H1 (cell line): ENCODE measurements around the gene RNASET2. TPM values are rescaled to one million over a fixed set of nuclear protein-coding genes. Genes with fewer than 3 reads are reported as not detected.

Experiments
- CTCF ChIA-PET: fragments of 300-600 bp; sonication (Branson Sonifier 250); formaldehyde crosslinking; loops from one replicate; lab custom pipeline; 2021; ENCODE audit not compliant: partially characterized antibody; lab: Charles Lee
- POLR2A ChIA-PET: fragments of 300-600 bp; sonication (Branson Sonifier 250); formaldehyde crosslinking; loops from one replicate; lab custom pipeline; 2021; ENCODE audit warnings: inconsistent platforms; ENCODE audit not compliant: partially characterized antibody; lab: Charles Lee
- DNase-seq, 2 experiments: peaks; one replicate each; pipeline versions ENCODE4 v3.0.0 to v3.0.0-alpha.2; 2010 to 2022; ENCODE audit warnings: low spot score in 2 of 2, low read depth in 1 of 2, mixed read lengths in 1 of 2
- FAIRE-seq: peaks from 2 replicates; lab custom pipeline; 2011; peaks lifted over from hg19 to GRCh38; lab: Jason Lieb, UNC
- H2AFZ ChIP-seq: 2 replicates; pipeline ENCODE4 v1.8.1; 2012; ENCODE audit warnings: low read length, inconsistent platforms
- H2AK5ac ChIP-seq: 2 replicates; pipeline ENCODE4 v1.6.1; 2013; ENCODE audit warnings: low read depth, low read length
- H2BK120ac ChIP-seq: replicated peaks from 2 replicates; pipeline ENCODE3; 2013; ENCODE audit warnings: low read depth, low read length, inconsistent platforms
- H2BK12ac ChIP-seq: 2 replicates; pipeline ENCODE4 v1.6.1; 2013; ENCODE audit warnings: low read depth, low read length
- H2BK15ac ChIP-seq: 2 replicates; pipeline ENCODE4 v1.6.1; 2013; ENCODE audit warnings: low read length
- H2BK20ac ChIP-seq: 2 replicates; pipeline ENCODE4 v1.6.1; 2013; ENCODE audit warnings: low read length
- H2BK5ac ChIP-seq: 2 replicates; pipeline ENCODE4 v1.6.1; 2013; ENCODE audit warnings: low read depth, low read length
- H3K14ac ChIP-seq: 2 replicates; pipeline ENCODE4 v1.6.1; 2013; ENCODE audit warnings: inconsistent platforms; ENCODE audit not compliant: insufficient read length
- H3K18ac ChIP-seq: 2 replicates; pipeline ENCODE4 v1.6.1; 2013; ENCODE audit warnings: low read length; ENCODE audit errors: extremely low read depth
- H3K23ac ChIP-seq: 2 replicates; pipeline ENCODE4 v1.6.1; 2013; ENCODE audit warnings: inconsistent platforms; ENCODE audit not compliant: insufficient read length
- H3K23me2 ChIP-seq: 2 replicates; pipeline ENCODE4 v1.6.1; 2013; ENCODE audit warnings: low read depth, low read length
- H3K27ac ChIP-seq: 2 replicates; pipeline ENCODE4 v1.6.1; 2011; ENCODE audit warnings: low read depth, low read length, inconsistent platforms
- H3K27me3 ChIP-seq, 4 experiments: replicated peaks in 1 of 4; 1 replicate in 1 of 4; 2 replicates in 3 of 4; pipeline versions ENCODE4 v1.6.1 to v1.8.1; 2011 to 2013; ENCODE audit warnings: low read length in 3 of 4, mild to moderate bottlenecking in 3 of 4, inconsistent platforms in 2 of 4, mixed read lengths in 2 of 4, moderate library complexity in 1 of 4; ENCODE audit not compliant: control insufficient read depth in 3 of 4, insufficient read depth in 3 of 4; ENCODE audit errors: extremely low read depth in 1 of 4
- H3K36me3 ChIP-seq, 4 experiments: 2 replicates each; pipeline versions ENCODE4 v1.6.1 to v1.8.1; 2011 to 2013; ENCODE audit warnings: mild to moderate bottlenecking in 4 of 4, low read length in 3 of 4, moderate library complexity in 2 of 4, control low read depth in 1 of 4, inconsistent platforms in 1 of 4; ENCODE audit not compliant: insufficient read depth in 4 of 4, control insufficient read depth in 2 of 4
- H3K4ac ChIP-seq: replicated peaks from 2 replicates; pipeline ENCODE3; 2013; ENCODE audit warnings: low read length, low read depth, mixed read lengths, inconsistent platforms; ENCODE audit not compliant: insufficient read length
- H3K4me1 ChIP-seq, 4 experiments: replicated peaks in 1 of 4; 1 replicate in 1 of 4; 2 replicates in 3 of 4; pipeline versions ENCODE4 v1.6.1 to v1.8.1; 2011 to 2013; ENCODE audit warnings: low read length in 3 of 4, inconsistent platforms in 2 of 4, mixed read lengths in 1 of 4; ENCODE audit not compliant: insufficient read depth in 4 of 4, control insufficient read depth in 3 of 4
- H3K4me2 ChIP-seq, 2 experiments: 2 replicates each; pipeline versions ENCODE4 v1.6.1 to v1.8.1; 2011 to 2013; ENCODE audit warnings: low read depth in 2 of 2, low read length in 2 of 2, control low read depth in 1 of 2, inconsistent platforms in 1 of 2, mild to moderate bottlenecking in 1 of 2; ENCODE audit not compliant: insufficient read depth in 1 of 2
- H3K4me3 ChIP-seq, 4 experiments: fragments of 200-600, 300-600 bp in 1 of 4; sonication (generic), shearing (Covaris generic), sonication (Bioruptor Twin) in 1 of 4; 2 replicates each; pipeline versions ENCODE4 v1.5.1 to v1.8.1; 2011 to 2016; ENCODE audit warnings: low read length in 4 of 4, low read depth in 3 of 4, control low read depth in 2 of 4, inconsistent platforms in 2 of 4, mild to moderate bottlenecking in 2 of 4, mixed read lengths in 1 of 4, moderate library complexity in 1 of 4; ENCODE audit not compliant: insufficient read depth in 2 of 4; ENCODE audit errors: extremely low read depth in 1 of 4
- H3K56ac ChIP-seq: replicated peaks from 2 replicates; pipeline ENCODE3; 2013; ENCODE audit warnings: low read depth, mild to moderate bottlenecking, mixed read lengths, low read length, inconsistent platforms; ENCODE audit not compliant: insufficient read length
- H3K79me1 ChIP-seq: 2 replicates; pipeline ENCODE4 v1.6.1; 2013; ENCODE audit warnings: low read depth, low read length, control low read depth
- H3K79me2 ChIP-seq, 2 experiments: 2 replicates each; pipeline versions ENCODE4 v1.6.1 to v1.8.1; 2012 to 2013; ENCODE audit warnings: low read length in 2 of 2, mild to moderate bottlenecking in 2 of 2, inconsistent platforms in 1 of 2; ENCODE audit not compliant: insufficient read depth in 2 of 2, control insufficient read depth in 1 of 2
- H3K9ac ChIP-seq, 4 experiments: replicated peaks in 1 of 4; 1 replicate in 1 of 4; 2 replicates in 3 of 4; pipeline versions ENCODE4 v1.6.1 to v1.8.1; 2011 to 2013; ENCODE audit warnings: low read depth in 3 of 4, low read length in 3 of 4, control low read depth in 2 of 4, mild to moderate bottlenecking in 2 of 4, moderate library complexity in 2 of 4, inconsistent platforms in 1 of 4; ENCODE audit errors: extremely low read depth in 1 of 4
- H3K9me3 ChIP-seq, 2 experiments: 2 replicates each; pipeline versions ENCODE4 v1.6.1 to v1.8.1; 2012 to 2013; ENCODE audit warnings: mild to moderate bottlenecking in 2 of 2, moderate library complexity in 2 of 2, control low read depth in 1 of 2, inconsistent platforms in 1 of 2, low read depth in 1 of 2, low read length in 1 of 2, mixed read lengths in 1 of 2; ENCODE audit not compliant: insufficient read depth in 2 of 2
- H4K20me1 ChIP-seq, 2 experiments: replicated peaks in 1 of 2; 2 replicates each; pipeline versions ENCODE3 to v1.8.1; 2011 to 2013; ENCODE audit warnings: inconsistent platforms in 2 of 2, low read length in 2 of 2, mild to moderate bottlenecking in 1 of 2; ENCODE audit not compliant: insufficient read depth in 2 of 2, control insufficient read depth in 1 of 2
- H4K5ac ChIP-seq: 2 replicates; pipeline ENCODE4 v1.6.1; 2013; ENCODE audit warnings: low read length, low read depth, mixed read lengths, inconsistent platforms; ENCODE audit not compliant: insufficient read length
- H4K8ac ChIP-seq: 2 replicates; pipeline ENCODE4 v1.8.0; 2013; ENCODE audit warnings: mild to moderate bottlenecking, moderate library complexity, low read length, inconsistent platforms; ENCODE audit not compliant: insufficient read depth; ENCODE audit errors: extremely low read depth
- H4K91ac ChIP-seq: replicated peaks from 2 replicates; pipeline ENCODE3; 2013; ENCODE audit warnings: low read length, mixed read lengths, inconsistent platforms; ENCODE audit not compliant: insufficient read length
- FOSL1 ChIP-seq: IDR thresholded peaks from 2 replicates; pipeline ENCODE4 v1.6.1; 2011; ENCODE audit warnings: mild to moderate bottlenecking, low read depth, low read length, moderate library complexity; ENCODE audit not compliant: insufficient read depth
- HDAC2 ChIP-seq, 2 experiments: fragments of 300-600 bp in 1 of 2; sonication (generic) in 1 of 2; IDR thresholded peaks; 2 replicates each; pipeline ENCODE4 v1.6.1; 2011 to 2012; ENCODE audit warnings: low read depth in 2 of 2, low read length in 2 of 2, mild to moderate bottlenecking in 2 of 2, moderate library complexity in 2 of 2, borderline replicate concordance in 1 of 2, inconsistent platforms in 1 of 2
- NANOG ChIP-seq: IDR thresholded peaks from 2 replicates; pipeline ENCODE4 v1.6.1; 2011; ENCODE audit warnings: low read length, low read depth, mild to moderate bottlenecking, inconsistent platforms; ENCODE audit not compliant: insufficient read depth, poor library complexity, severe bottlenecking
- TAF7 ChIP-seq: optimal IDR thresholded peaks from 2 replicates; pipeline ENCODE3; 2011; ENCODE audit warnings: low read depth, mild to moderate bottlenecking, inconsistent platforms, low read length, moderate library complexity, borderline replicate concordance
- YY1 ChIP-seq: IDR thresholded peaks from 2 replicates; pipeline ENCODE4 v1.6.1; 2011; ENCODE audit warnings: low read depth, mild to moderate bottlenecking, low read length
- WGBS, 2 experiments: shearing (Covaris generic) in 1 of 2; methylation state at CpG; one replicate each; pipeline versions ENCODE4 v1.1.6 to v1.1.7; 2013 to 2015; ENCODE audit warnings: low lambda C conversion rate in 2 of 2, mixed read lengths in 2 of 2, inconsistent platforms in 1 of 2, low coverage in 1 of 2, missing lambda C conversion rate in 1 of 2; ENCODE audit not compliant: insufficient replicate concordance in 2 of 2, insufficient coverage in 1 of 2, insufficient read length in 1 of 2; ENCODE audit errors: extremely low coverage in 1 of 2, missing lambda C conversion rate in 1 of 2; 5-methylcytosine and 5-hydroxymethylcytosine counted together
- polyA plus RNA-seq, 7 experiments: library from polyadenylated mRNA; depleted of rRNA in 3 of 7; stranded (reverse) in 5 of 7; unstranded in 2 of 7; fragments of >200 nt in 5 of 7; fragments of 200-250 nt in 2 of 7; gene quantifications; 1 replicate in 5 of 7; 2 replicates in 1 of 7; 4 replicates in 1 of 7; pipeline versions ENCODE4 v1.2.1 to v1.2.3, GENCODE V29; 2011 to 2013; ENCODE audit warnings: missing spikeins in 2 of 7, mixed read lengths in 2 of 7
- total RNA-seq: library from RNA; stranded (reverse); fragmentation: NEBNext Ultra II Directional; extraction: Animal tissue kit (Norgen Biotek cat#: 25700); gene quantifications from 2 replicates; pipeline ENCODE4 v1.2.1, GENCODE V29; 2021

Gene RNASET2
- total and polyA plus RNA-seq, 2 of the 8 experiments (the other 6 are each of a cell fraction or from before 2014, with no cell fraction given): 15.7 to 22.9 TPM

DNA sequence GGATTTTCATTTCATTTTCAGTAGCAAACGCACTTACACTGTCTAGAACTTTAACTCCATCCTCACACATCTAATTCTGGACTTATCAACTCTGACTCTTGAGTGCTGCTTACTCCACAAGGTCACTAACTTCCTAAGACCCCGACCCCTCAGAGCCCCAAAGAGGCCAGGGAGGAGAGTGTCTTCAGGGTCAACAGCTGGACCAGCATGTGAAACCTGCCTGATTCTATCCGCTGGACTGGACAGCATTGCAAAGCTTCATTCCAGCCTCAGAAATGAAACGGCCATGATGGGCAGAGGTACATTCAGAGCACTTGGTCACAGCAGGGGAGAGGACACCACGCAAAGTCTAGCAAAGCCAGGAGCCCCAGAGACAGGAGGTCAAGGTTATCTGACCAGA, 9.1 kb downstream of the RNASET2 start:
- 84% methylated on average over 5 of the region's 5 CpGs; no CpG with 5 or more reads in 1 of the 2 experiments for WGBS, 2 experiments
- H2BK12ac ChIP-seq: no peak overlapping the region
- H3K4me3 ChIP-seq: no peak overlapping the region
- H3K36me3 ChIP-seq: peaks cover 0 to 19% (median 7%) of the 10 kb centered on the region in 4 experiments; a peak in 3 of 8 replicates
- H3K27ac ChIP-seq: no peak overlapping the region
- no peak overlapping the region for H3K18ac ChIP-seq
- H4K8ac ChIP-seq: no peak overlapping the region
- H2BK5ac ChIP-seq: no peak overlapping the region; the same call in 1 of the 2 replicates
- H3K9me3 ChIP-seq: peaks cover 6 to 8% of the 10 kb centered on the region in 2 experiments
- H4K20me1 ChIP-seq: no peaks in the 10 kb centered on the region
- H3K14ac ChIP-seq: no peak overlapping the region
- TF ChIP-seq NANOG: no peak
- no peak for TF ChIP-seq TAF7
- no peak for TF ChIP-seq HDAC2 (IDR thresholded peaks at IDR 0.05; ENCODE audit: borderline replicate concordance in 1 of 2, low read depth in 2 of 2, low read length in 2 of 2)
- TF ChIP-seq FOSL1: no peak
- no peak for TF ChIP-seq YY1
- FAIRE-seq (no peak), DNase-seq (no peak)
- H3K4ac ChIP-seq: no peak overlapping the region
- peaks cover 3% of the 10 kb centered on the region; the same call in 1 of the 2 replicates for H3K79me1 ChIP-seq
- no peak overlapping the region for H2BK15ac ChIP-seq
- no peak overlapping the region for H4K5ac ChIP-seq
- H3K9ac ChIP-seq: no peak overlapping the region
- no peak overlapping the region for H4K91ac ChIP-seq
- H3K4me2 ChIP-seq: no peak overlapping the region
- H2AFZ ChIP-seq: no peak overlapping the region
- no peak overlapping the region for H3K56ac ChIP-seq
- peaks cover 0 to 5% (median 3%) of the 10 kb centered on the region in 4 experiments; a peak in 5 of 7 replicates for H3K4me1 ChIP-seq
- H3K79me2 ChIP-seq: no peaks in the 10 kb centered on the region
- H3K23me2 ChIP-seq: no peaks in the 10 kb centered on the region
- ChIA-PET POLR2A (no interaction called here), CTCF (interaction anchor here (0.9 to 2.5 kb wide), 2 partner anchors 23 to 173 kb away, joined by 4 to 9 read pairs; no protein-coding TSS in a partner anchor)
- H3K23ac ChIP-seq: no peak overlapping the region
- H3K27me3 ChIP-seq: no peaks in the 10 kb centered on the region
- H2BK120ac ChIP-seq: no peak overlapping the region
- no peak overlapping the region for H2BK20ac ChIP-seq
- H2AK5ac ChIP-seq: no peak overlapping the region
